HCT116 (cell line): ENCODE measurements around the gene ZNF425.

Source experiments
- EZH2phosphoT487 ChIP-seq: fragments of 200-600 bp; IDR thresholded peaks from 2 replicates; pipeline ENCODE4 v1.6.1; 2018; ENCODE audit warnings: antibody characterized with exemption, borderline replicate concordance
- FOSL1 ChIP-seq: IDR thresholded peaks from 2 replicates; pipeline ENCODE4 v1.6.1; 2012; ENCODE audit warnings: low read depth
- POLR2A ChIP-seq: IDR thresholded peaks from 2 replicates; pipeline ENCODE4 v1.7.0; 2011; ENCODE audit warnings: borderline replicate concordance; ENCODE audit not compliant: insufficient read depth, insufficient read length; ENCODE audit errors: extremely low read depth
- TF ChIP-seq, protein P1 (sequence below), 3 experiments: fragments of 200-600 bp in 1 of 3; sonication (generic) in 1 of 3; IDR thresholded peaks in 2 of 3; conservative IDR thresholded peaks in 1 of 3; 2 replicates each; pipeline ENCODE4 v1.5.1; 2012 to 2017; ENCODE audit warnings: low read depth in 2 of 3, low read length in 2 of 3, antibody characterized with exemption in 1 of 3, borderline replicate concordance in 1 of 3, control low read depth in 1 of 3, mild to moderate bottlenecking in 1 of 3, mixed read lengths in 1 of 3, mixed run types in 1 of 3, moderate library complexity in 1 of 3; ENCODE audit not compliant: insufficient read depth in 1 of 3

DNA sequence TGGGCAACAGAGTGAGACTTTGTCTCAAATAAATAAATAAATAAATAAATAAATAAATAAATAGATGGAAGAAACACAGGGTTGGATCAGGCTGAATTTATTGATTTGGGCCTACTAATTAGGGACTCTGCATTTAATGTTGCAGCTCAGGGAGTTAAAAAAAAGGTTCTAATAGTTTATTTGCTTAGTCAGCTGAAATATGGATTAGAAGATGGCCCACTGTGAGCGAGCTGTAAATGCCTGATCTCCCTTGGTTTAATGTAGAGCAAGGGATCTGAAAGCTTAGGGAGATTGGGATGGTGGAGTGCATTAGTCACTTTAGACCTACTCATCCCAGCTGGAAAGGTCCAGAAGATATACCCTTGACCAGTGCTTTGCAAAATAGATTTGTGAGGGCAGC is 72.7 kb downstream of the ZNF425 start:
- TF ChIP-seq, protein P1, sequence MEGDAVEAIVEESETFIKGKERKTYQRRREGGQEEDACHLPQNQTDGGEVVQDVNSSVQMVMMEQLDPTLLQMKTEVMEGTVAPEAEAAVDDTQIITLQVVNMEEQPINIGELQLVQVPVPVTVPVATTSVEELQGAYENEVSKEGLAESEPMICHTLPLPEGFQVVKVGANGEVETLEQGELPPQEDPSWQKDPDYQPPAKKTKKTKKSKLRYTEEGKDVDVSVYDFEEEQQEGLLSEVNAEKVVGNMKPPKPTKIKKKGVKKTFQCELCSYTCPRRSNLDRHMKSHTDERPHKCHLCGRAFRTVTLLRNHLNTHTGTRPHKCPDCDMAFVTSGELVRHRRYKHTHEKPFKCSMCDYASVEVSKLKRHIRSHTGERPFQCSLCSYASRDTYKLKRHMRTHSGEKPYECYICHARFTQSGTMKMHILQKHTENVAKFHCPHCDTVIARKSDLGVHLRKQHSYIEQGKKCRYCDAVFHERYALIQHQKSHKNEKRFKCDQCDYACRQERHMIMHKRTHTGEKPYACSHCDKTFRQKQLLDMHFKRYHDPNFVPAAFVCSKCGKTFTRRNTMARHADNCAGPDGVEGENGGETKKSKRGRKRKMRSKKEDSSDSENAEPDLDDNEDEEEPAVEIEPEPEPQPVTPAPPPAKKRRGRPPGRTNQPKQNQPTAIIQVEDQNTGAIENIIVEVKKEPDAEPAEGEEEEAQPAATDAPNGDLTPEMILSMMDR (IDR thresholded peaks at IDR 0.05 in 2 of 3, conservative IDR thresholded peaks at IDR 0.05 in 1 of 3; ENCODE audit: borderline replicate concordance in 1 of 3, insufficient read depth in 1 of 3, low read depth in 2 of 3, low read length in 2 of 3): no peak
- no peak for TF ChIP-seq FOSL1
- no peak for TF ChIP-seq POLR2A
- TF ChIP-seq EZH2phosphoT487: no peak
